ENCODE measurements around the gene SMLR1.

SMLR1 gene

GRCh38 chr6:130853555-130854183, 26.5 kb downstream of the SMLR1 start:
- DNase-seq, result no peak

DNA sequence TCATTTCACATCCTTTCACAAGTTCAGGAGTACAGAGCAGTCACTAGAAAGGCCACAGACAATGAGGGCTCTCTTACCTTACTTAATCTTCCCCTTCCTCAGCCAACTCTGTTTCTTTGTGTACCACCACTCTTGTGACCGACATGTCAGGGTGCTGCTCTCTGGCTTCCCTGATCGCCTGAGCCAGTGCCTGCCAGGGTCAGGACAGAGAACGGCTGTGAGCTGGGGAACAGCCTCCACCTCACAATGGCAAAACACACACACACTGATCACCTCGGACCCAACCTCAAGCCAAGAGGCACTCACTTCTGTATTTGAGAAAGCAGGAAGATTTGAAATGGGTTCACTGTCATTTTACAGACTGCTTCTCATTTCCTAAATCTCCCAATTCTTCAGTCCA, 30.8 kb downstream of the SMLR1 start:
- DNase-seq, result no peak

DNA sequence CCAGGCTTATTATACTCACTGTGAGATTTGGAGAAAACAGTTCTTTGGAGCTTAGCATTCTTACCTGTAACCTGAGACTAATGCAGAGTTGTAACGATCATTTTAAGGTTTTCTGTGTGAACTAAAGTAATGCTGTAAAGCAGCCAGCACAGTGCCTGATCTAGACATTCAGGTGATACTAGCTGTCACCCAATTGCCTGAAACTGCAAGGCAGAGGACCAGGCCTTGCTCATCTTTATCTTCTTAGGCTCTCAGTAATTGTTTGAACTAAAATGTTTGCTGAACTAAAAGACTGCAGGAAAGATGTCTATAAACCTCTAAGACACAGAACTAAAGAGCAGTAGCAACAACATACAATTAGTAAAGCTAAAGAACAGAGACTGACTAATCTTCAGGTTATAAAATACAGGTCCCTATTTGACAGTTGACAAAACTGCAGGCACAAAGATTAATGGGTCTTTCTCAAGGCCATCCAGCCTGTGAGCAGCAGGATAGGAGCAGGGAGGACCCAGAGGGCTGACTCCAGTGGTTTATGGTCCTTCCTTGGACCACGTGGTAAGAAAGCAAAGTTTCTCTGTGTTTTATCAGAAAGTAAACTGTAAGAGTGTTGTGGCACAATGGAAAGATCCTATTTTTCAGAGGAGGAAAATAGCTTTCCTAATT, 31.4 kb downstream of the SMLR1 start:
- no peak for DNase-seq

DNA sequence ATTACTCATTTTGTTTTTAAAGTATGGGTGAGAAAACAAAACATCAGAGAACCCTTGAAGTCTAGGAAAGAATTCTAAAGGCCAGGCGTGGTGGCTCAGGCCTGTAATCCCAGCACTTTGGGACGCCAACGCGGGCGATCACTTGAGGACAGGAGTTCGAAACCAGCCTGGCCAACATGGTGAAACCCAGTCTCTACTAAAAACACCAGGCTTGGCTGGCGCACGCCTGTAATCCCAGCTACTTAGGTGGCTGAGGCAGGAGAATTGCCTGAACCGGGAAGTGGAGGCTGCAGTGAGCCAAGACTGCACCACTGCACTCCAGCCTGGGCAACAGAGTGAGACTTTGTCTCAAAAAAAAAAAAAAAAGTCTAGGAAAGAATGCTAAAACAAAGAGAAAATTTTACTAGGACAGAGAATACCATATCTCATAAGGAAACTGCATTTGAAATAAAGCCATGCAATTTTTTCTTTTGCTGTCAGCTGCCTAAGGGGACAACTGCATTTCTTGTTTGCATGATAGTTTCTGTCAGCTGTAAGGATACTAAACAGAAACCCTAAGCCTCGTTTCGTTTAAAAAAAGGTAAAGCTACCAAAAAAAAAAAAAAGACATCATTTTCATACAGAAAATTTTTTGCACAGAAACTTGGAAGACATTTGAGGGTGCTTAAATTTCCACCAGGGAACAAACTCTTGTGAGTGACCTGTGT, 32.1 kb downstream of the SMLR1 start:
- DNase-seq, result no peak

- DNase-seq, result no peak
Measured at GRCh38 chr6:130862370-130862769, 35.2 kb downstream of the SMLR1 start.

DNA sequence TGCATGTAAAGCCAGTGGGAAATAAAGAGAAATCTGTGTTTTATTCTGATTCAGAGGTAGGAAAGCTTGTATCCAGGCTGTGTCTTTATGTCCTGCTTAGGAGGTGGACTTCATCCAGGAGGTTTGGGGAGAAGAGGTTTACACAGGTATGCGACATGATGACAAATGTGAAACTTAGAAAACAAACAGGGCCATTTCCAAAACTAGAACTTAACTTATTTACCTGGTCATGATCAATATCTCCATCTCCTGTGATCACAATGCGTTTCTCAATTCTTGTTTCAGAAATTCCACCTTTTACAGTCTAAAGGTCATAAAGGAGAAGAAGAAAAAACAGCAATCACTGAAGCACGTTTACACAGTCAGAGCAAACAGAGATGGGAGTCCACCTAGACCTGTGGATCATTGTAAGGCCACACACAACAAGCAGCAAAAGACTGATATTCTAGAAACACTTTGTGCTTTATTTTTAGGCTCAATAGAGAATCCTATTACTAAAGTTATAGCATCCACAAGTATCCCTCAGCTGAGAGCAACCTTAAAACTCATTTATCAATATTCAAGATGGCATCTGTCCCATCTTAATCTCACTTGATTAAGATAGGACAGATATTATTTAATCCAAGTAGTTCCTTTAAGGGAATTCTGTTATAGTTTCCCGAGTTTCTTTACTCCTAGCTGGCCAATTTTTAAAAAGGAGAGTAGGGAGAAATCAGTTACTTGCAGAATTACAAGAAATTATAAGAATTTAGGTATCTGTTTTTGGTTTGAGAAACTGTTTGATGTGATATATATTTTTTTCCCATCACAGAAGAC, 36.4 kb downstream of the SMLR1 start:
- no peak for DNase-seq

GRCh38 chr6:130864344-130864743, 37.1 kb downstream of the SMLR1 start:
- DNase-seq, result no peak

- DNase-seq, result peak; percentile 19
Measured at GRCh38 chr6:130865793-130866192, 38.6 kb downstream of the SMLR1 start.

GRCh38 chr6:130869681-130870080, 42.5 kb downstream of the SMLR1 start:
- no peak for DNase-seq

GRCh38 chr6:130870179-130870880, 43.1 kb downstream of the SMLR1 start:
- DNase-seq, result no peak

DNA sequence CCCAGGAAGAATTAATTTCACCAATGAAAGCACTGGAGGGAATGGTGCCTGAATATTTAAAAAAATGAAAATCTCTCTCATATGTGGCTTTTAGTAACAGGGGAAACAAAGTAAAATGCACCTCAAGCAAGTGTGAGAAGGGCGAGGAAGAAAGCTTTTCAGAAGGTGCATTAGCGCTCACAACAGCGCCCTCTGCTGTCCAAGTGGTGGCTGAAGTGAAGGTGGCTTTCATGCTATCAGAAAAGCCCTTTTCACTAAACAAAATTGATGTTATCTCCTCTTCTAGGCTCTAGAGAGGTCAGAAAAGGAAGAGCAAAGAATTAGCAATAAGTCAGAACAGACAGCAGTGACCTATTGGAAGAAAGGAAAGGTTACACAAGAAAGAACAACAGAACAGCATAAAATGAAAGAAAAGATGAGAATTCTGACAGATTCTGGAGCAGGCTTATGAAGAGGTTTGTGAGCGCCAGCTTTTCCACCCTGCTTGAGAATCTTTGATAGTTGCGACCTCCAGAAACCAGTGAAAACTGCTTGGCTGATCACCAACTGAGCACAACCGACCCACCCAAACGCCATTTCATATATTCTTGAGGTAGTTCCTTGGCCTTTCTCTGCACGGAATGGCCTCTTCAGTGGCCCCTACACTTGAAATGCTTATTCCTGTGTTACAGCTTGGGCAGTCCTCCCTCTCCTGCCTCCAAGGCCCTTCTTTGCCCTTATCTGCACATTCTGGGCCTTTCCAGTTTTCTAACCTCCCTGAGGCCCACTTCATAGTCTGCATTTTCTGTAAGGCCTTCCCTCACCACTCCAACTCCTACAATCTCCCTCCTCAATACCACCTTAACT, 45.3 kb downstream of the SMLR1 start:
- DNase-seq, result peak; percentile 54

- no peak for DNase-seq
Measured at GRCh38 chr6:130873746-130874145, 46.5 kb downstream of the SMLR1 start.

- no peak for DNase-seq
Measured at GRCh38 chr6:130879826-130880225, 52.6 kb downstream of the SMLR1 start.

DNA sequence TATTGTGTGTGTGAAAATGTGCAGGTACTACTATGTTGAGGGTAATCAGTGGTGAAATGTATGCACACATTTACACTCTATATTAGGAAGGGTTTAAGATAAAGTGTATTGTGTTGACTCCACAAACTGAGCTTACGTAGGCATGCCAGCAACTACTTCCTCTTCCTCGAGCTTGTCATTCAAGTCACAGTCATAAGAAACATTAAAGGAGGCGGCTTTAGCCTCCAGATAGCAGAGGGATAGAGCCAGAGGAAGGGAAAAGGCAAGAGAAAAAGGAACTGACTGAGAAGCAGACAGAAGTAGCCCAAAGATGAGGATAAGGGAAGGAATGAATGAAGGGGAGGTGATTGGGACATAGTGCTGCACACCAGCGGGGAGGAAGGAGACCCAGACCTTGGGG, 55.2 kb downstream of the SMLR1 start:
- DNase-seq, result no peak

GRCh38 chr6:130885392-130886192, 58.4 kb downstream of the SMLR1 start:
- DNase-seq, result peak; percentile 62

All from RPMI8226 (cell line).